GM12878 (cell line): ENCODE measurements around the gene PPP1R37. TPM values are rescaled to one million over a fixed set of nuclear protein-coding genes. Genes with fewer than 3 reads are reported as not detected.

Experiments
- CHD4 ChIP-seq: fragments of 200-600 bp; sonication (generic); IDR thresholded peaks from 2 replicates; pipeline ENCODE4 v1.6.1; 2016; ENCODE audit warnings: mild to moderate bottlenecking
- POU2F2 ChIP-seq: IDR thresholded peaks from 3 replicates; pipeline ENCODE4 v1.6.1; 2011; ENCODE audit warnings: low read depth, mild to moderate bottlenecking, low read length, borderline replicate concordance
- ZBED1 ChIP-seq: IDR thresholded peaks from 2 replicates; pipeline ENCODE4 v1.6.1; 2016; ENCODE audit warnings: borderline replicate concordance
- polyA plus RNA-seq, 11 experiments: library from polyadenylated mRNA; depleted of rRNA in 4 of 11; unstranded in 6 of 11; stranded (reverse) in 5 of 11; fragments of >200 nt; fragmentation: Nextera tagmentation in 4 of 11; fragmentation: Illumina TruSeq in 1 of 11; extraction: Ambion mirVana in 4 of 11; extraction: Trizol in 1 of 11; gene quantifications; 1 replicate in 1 of 11; 2 replicates in 10 of 11; pipeline versions ENCODE4 v1.2.1 to v1.2.3, GENCODE V29; 2011 to 2016; ENCODE audit warnings: inconsistent platforms in 2 of 11, missing spikeins in 2 of 11, low read depth in 1 of 11
- total RNA-seq, 4 experiments: library from RNA; depleted of rRNA in 3 of 4; stranded (reverse); fragments of >200 nt in 3 of 4; fragmentation: Illumina TruSeq in 1 of 4; extraction: Trizol in 1 of 4; gene quantifications; 2 replicates each; pipeline versions ENCODE4 v1.2.1 to v1.2.3, GENCODE V29; 2013 to 2021
- TF ChIP-seq, protein P1 (sequence below): fragments of 450-650 bp; IDR thresholded peaks from 2 replicates; pipeline ENCODE4 v1.6.1; 2018; ENCODE audit warnings: borderline replicate concordance, mild to moderate bottlenecking; ENCODE audit not compliant: partially characterized antibody
- TF ChIP-seq, protein P2 (sequence below): fragments of 450-650 bp; IDR thresholded peaks from 2 replicates; pipeline ENCODE4 v1.6.1; 2016; ENCODE audit warnings: mild to moderate bottlenecking
- TF ChIP-seq, protein P3 (sequence below): IDR thresholded peaks from 2 replicates; pipeline ENCODE4 v1.6.1; 2011; ENCODE audit warnings: borderline replicate concordance, low read depth, mild to moderate bottlenecking, moderate library complexity, low read length; ENCODE audit not compliant: insufficient read depth, poor library complexity, severe bottlenecking
- TF ChIP-seq, protein P4 (sequence below): fragments of 450-650 bp; IDR thresholded peaks from 2 replicates; pipeline ENCODE4 v1.6.1; 2016; ENCODE audit warnings: mild to moderate bottlenecking
- TF ChIP-seq, protein P5 (sequence below): IDR thresholded peaks from 2 replicates; pipeline ENCODE4 v1.6.1; 2012; ENCODE audit warnings: mild to moderate bottlenecking, low read depth, low read length
- TF ChIP-seq, protein P6 (sequence below): fragments of 450-650 bp; formaldehyde crosslinking; IDR thresholded peaks from 2 replicates; pipeline ENCODE4 v1.4.0; 2022; ENCODE audit warnings: mild to moderate bottlenecking, moderate library complexity
- TF ChIP-seq, protein P7 (sequence below): fragments of 450-650 bp; IDR thresholded peaks from 2 replicates; pipeline ENCODE4 v1.6.1; 2017; ENCODE audit warnings: mild to moderate bottlenecking, low read depth, inconsistent platforms; ENCODE audit not compliant: poor library complexity, severe bottlenecking

PPP1R37 gene
- total and polyA plus RNA-seq, 10 of the 15 experiments (the other 5 are each of a cell fraction or from before 2014, with no cell fraction given) = 0.09 to 21.3 (median 5.1) TPM; not detected in 1

DNA sequence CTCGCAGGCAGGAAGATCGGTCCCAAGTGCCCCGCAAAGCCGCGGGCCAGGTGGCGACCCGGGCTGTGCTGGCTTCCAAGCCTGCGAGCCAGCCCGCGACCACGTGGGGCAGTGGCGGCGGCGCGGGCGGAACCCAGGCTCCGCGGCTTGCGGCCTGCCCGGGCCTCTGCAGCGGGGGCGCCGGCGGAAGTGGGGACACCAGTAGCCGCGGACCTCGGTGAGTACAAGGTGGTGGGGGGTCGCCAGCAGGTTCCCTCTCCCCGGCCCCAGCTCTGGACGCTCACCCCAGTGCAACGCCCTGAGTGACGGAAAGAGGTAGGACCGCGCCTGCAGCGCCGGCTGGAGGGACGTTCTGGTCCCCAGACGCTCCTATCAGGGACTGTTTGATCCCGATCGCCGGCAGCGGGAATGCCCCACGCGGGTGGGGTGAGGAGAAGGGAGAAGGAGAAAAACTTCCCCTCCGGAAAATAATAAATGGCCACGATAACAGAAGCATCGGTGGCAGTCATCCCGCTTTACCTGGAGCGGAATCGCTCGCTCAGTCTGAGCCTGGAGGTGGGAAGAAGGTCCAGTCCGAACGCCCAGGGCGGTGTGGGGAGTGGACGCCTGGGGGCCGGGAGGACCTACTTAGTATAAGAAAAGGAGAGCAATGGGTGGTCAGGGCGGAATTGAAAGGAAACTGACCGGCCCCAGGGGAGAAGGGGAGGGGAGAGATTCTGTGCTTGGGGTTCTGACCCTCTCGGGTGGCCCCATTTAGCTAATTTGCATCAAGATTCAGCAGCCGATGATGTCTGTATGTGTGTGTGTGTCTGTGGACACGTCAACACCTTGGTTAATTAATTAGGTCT lies 13.7 kb upstream of the PPP1R37 start, which contains the start of gene GEMIN7 (continued):
- TF ChIP-seq, protein P1, sequence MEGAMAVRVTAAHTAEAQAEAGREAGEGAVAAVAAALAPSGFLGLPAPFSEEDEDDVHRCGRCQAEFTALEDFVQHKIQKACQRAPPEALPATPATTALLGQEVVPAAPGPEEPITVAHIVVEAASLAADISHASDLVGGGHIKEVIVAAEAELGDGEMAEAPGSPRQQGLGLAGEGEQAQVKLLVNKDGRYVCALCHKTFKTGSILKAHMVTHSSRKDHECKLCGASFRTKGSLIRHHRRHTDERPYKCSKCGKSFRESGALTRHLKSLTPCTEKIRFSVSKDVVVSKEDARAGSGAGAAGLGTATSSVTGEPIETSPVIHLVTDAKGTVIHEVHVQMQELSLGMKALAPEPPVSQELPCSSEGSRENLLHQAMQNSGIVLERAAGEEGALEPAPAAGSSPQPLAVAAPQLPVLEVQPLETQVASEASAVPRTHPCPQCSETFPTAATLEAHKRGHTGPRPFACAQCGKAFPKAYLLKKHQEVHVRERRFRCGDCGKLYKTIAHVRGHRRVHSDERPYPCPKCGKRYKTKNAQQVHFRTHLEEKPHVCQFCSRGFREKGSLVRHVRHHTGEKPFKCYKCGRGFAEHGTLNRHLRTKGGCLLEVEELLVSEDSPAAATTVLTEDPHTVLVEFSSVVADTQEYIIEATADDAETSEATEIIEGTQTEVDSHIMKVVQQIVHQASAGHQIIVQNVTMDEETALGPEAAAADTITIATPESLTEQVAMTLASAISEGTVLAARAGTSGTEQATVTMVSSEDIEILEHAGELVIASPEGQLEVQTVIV = no peak
- TF ChIP-seq, protein P2, sequence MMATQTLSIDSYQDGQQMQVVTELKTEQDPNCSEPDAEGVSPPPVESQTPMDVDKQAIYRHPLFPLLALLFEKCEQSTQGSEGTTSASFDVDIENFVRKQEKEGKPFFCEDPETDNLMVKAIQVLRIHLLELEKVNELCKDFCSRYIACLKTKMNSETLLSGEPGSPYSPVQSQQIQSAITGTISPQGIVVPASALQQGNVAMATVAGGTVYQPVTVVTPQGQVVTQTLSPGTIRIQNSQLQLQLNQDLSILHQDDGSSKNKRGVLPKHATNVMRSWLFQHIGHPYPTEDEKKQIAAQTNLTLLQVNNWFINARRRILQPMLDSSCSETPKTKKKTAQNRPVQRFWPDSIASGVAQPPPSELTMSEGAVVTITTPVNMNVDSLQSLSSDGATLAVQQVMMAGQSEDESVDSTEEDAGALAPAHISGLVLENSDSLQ = peak; percentile 72; the same call in 1 of the 2 replicates
- TF ChIP-seq, protein P3, sequence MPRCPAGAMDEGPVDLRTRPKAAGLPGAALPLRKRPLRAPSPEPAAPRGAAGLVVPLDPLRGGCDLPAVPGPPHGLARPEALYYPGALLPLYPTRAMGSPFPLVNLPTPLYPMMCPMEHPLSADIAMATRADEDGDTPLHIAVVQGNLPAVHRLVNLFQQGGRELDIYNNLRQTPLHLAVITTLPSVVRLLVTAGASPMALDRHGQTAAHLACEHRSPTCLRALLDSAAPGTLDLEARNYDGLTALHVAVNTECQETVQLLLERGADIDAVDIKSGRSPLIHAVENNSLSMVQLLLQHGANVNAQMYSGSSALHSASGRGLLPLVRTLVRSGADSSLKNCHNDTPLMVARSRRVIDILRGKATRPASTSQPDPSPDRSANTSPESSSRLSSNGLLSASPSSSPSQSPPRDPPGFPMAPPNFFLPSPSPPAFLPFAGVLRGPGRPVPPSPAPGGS = peak; percentile 70
- TF ChIP-seq, protein P4, sequence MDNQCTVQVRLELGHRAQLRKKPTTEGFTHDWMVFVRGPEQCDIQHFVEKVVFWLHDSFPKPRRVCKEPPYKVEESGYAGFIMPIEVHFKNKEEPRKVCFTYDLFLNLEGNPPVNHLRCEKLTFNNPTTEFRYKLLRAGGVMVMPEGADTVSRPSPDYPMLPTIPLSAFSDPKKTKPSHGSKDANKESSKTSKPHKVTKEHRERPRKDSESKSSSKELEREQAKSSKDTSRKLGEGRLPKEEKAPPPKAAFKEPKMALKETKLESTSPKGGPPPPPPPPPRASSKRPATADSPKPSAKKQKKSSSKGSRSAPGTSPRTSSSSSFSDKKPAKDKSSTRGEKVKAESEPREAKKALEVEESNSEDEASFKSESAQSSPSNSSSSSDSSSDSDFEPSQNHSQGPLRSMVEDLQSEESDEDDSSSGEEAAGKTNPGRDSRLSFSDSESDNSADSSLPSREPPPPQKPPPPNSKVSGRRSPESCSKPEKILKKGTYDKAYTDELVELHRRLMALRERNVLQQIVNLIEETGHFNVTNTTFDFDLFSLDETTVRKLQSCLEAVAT = peak; percentile 28; the same call in 1 of the 2 replicates
- TF ChIP-seq, protein P5, sequence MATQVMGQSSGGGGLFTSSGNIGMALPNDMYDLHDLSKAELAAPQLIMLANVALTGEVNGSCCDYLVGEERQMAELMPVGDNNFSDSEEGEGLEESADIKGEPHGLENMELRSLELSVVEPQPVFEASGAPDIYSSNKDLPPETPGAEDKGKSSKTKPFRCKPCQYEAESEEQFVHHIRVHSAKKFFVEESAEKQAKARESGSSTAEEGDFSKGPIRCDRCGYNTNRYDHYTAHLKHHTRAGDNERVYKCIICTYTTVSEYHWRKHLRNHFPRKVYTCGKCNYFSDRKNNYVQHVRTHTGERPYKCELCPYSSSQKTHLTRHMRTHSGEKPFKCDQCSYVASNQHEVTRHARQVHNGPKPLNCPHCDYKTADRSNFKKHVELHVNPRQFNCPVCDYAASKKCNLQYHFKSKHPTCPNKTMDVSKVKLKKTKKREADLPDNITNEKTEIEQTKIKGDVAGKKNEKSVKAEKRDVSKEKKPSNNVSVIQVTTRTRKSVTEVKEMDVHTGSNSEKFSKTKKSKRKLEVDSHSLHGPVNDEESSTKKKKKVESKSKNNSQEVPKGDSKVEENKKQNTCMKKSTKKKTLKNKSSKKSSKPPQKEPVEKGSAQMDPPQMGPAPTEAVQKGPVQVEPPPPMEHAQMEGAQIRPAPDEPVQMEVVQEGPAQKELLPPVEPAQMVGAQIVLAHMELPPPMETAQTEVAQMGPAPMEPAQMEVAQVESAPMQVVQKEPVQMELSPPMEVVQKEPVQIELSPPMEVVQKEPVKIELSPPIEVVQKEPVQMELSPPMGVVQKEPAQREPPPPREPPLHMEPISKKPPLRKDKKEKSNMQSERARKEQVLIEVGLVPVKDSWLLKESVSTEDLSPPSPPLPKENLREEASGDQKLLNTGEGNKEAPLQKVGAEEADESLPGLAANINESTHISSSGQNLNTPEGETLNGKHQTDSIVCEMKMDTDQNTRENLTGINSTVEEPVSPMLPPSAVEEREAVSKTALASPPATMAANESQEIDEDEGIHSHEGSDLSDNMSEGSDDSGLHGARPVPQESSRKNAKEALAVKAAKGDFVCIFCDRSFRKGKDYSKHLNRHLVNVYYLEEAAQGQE = peak; percentile 26; the same call in 1 of the 2 replicates
- TF ChIP-seq, protein P6, sequence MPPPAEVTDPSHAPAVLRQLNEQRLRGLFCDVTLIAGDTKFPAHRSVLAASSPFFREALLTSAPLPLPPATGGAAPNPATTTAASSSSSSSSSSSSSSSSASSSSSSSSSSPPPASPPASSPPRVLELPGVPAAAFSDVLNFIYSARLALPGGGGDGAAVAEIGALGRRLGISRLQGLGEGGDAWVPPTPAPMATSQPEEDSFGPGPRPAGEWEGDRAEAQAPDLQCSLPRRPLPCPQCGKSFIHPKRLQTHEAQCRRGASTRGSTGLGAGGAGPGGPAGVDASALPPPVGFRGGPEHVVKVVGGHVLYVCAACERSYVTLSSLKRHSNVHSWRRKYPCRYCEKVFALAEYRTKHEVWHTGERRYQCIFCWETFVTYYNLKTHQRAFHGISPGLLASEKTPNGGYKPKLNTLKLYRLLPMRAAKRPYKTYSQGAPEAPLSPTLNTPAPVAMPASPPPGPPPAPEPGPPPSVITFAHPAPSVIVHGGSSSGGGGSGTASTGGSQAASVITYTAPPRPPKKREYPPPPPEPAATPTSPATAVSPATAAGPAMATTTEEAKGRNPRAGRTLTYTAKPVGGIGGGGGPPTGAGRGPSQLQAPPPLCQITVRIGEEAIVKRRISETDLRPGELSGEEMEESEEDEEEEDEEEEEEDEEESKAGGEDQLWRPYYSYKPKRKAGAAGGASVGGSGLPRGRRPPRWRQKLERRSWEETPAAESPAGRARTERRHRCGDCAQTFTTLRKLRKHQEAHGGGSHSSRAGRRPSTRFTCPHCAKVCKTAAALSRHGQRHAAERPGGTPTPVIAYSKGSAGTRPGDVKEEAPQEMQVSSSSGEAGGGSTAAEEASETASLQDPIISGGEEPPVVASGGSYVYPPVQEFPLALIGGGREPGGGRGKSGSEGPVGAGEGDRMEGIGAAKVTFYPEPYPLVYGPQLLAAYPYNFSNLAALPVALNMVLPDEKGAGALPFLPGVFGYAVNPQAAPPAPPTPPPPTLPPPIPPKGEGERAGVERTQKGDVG (CRISPR knock-in tag) = no peak
- TF ChIP-seq, protein P7, sequence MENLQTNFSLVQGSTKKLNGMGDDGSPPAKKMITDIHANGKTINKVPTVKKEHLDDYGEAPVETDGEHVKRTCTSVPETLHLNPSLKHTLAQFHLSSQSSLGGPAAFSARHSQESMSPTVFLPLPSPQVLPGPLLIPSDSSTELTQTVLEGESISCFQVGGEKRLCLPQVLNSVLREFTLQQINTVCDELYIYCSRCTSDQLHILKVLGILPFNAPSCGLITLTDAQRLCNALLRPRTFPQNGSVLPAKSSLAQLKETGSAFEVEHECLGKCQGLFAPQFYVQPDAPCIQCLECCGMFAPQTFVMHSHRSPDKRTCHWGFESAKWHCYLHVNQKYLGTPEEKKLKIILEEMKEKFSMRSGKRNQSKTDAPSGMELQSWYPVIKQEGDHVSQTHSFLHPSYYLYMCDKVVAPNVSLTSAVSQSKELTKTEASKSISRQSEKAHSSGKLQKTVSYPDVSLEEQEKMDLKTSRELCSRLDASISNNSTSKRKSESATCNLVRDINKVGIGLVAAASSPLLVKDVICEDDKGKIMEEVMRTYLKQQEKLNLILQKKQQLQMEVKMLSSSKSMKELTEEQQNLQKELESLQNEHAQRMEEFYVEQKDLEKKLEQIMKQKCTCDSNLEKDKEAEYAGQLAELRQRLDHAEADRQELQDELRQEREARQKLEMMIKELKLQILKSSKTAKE = peak; percentile 80
- TF ChIP-seq CHD4 (no peak), ZBED1 (no peak), POU2F2 (peak; percentile 95)
